Measurements from ENCODE around the gene UBC.
"Not testable (repeated sequence)": the region's sequence is repeated elsewhere in the genome, so short reads cannot be mapped to it uniquely, and the experiment has no call there.

Gene UBC

GRCh38 chr12:124904306-124905098, 9.9 kb downstream of the UBC start:
- TF ChIP-seq CTCF (IDR thresholded peaks at IDR 0.05; ENCODE audit: low read length, missing control alignments), result no peak
- peak overlapping the region; percentile 31 for H3K4me3 ChIP-seq (replicated peaks; ENCODE audit: low read depth, low read length)

GRCh38 chr12:124902916-124903315, 11.5 kb downstream of the UBC start:
- DNase-seq (ENCODE audit: low read depth), result no peak
- H3K4me3 ChIP-seq (replicated peaks; ENCODE audit: low read depth, low read length), result no peak overlapping the region
- TF ChIP-seq CTCF (IDR thresholded peaks at IDR 0.05; ENCODE audit: low read length, missing control alignments), result no peak

More at GRCh38 chr12:124904306-124905098, 9.9 kb downstream of the UBC start:
- DNase-seq (ENCODE audit: low read depth), result peak; percentile 97

- DNase-seq (ENCODE audit: low read depth), result no peak
- H3K4me3 ChIP-seq (replicated peaks; ENCODE audit: low read depth, low read length), result no peak overlapping the region
- TF ChIP-seq CTCF (IDR thresholded peaks at IDR 0.05; ENCODE audit: low read length, missing control alignments), result no peak
These were observed 13.4 kb downstream of the UBC start for GRCh38 chr12:124901003-124901402.

GRCh38 chr12:124900345-124900795, 14.1 kb downstream of the UBC start:
- not testable (repeated sequence) for H3K4me3 ChIP-seq (replicated peaks; ENCODE audit: low read depth, low read length); DNase-seq (ENCODE audit: low read depth)

- no peak overlapping the region for H3K4me3 ChIP-seq (replicated peaks; ENCODE audit: low read depth, low read length)
- TF ChIP-seq CTCF (IDR thresholded peaks at IDR 0.05; ENCODE audit: low read length, missing control alignments), result no peak
- DNase-seq (ENCODE audit: low read depth), result no peak
These were observed 15.5 kb downstream of the UBC start for GRCh38 chr12:124898923-124899294.

GRCh38 chr12:124898200-124898922, 16.1 kb downstream of the UBC start:
- H3K4me3 ChIP-seq (replicated peaks; ENCODE audit: low read depth, low read length), result no peak overlapping the region
- peak; percentile 49 for DNase-seq (ENCODE audit: low read depth)

More at GRCh38 chr12:124898200-124898922, 16.1 kb downstream of the UBC start:
- TF ChIP-seq CTCF (IDR thresholded peaks at IDR 0.05; ENCODE audit: low read length, missing control alignments), result peak; percentile 61

Measured in fibroblast of pulmonary artery (primary cell).